ENCODE results near the gene VKORC1. TPM values are rescaled to one million over a fixed set of nuclear protein-coding genes. Genes with fewer than 3 reads are reported as not detected.

VKORC1 gene
- total and polyA plus RNA-seq, 2 of the 8 experiments (the other 6 are each of a cell fraction or from before 2014, with no cell fraction given): 84.1 to 483 TPM

GRCh38 chr16:31120129-31120528 lies 25.5 kb upstream of the VKORC1 start (continued):
- no peak for TF ChIP-seq TBP (IDR thresholded peaks at IDR 0.05; ENCODE audit: low read depth, low read length)
- TF ChIP-seq SIRT6 (IDR thresholded peaks at IDR 0.05; ENCODE audit: low read length): no peak
- no peak for TF ChIP-seq CHD7 (IDR thresholded peaks at IDR 0.05; ENCODE audit: insufficient replicate concordance, low read length)
